Glutamatergic neuron (in vitro differentiated cells): ENCODE data around the gene AGPS. TPM values are rescaled to one million over a fixed set of nuclear protein-coding genes. Genes with fewer than 3 reads are reported as not detected.

Experiments used
- DNase-seq: peaks from one replicate; pipeline ENCODE4 v3.0.0; 2022
- H3K27ac Mint-ChIP-seq: one replicate; pipeline ENCODE4 v1.8.0; 2020; ENCODE audit warnings: mild to moderate bottlenecking, mixed read lengths, inconsistent platforms; ENCODE audit not compliant: unreplicated experiment
- H3K27me3 Mint-ChIP-seq: one replicate; pipeline ENCODE4 v1.8.0; 2020; ENCODE audit warnings: mild to moderate bottlenecking, moderate library complexity, mixed read lengths, inconsistent platforms; ENCODE audit not compliant: unreplicated experiment
- H3K36me3 Mint-ChIP-seq: one replicate; pipeline ENCODE4 v1.8.0; 2020; ENCODE audit warnings: mild to moderate bottlenecking, mixed read lengths, inconsistent platforms; ENCODE audit not compliant: unreplicated experiment
- H3K4me1 Mint-ChIP-seq: one replicate; pipeline ENCODE4 v1.8.0; 2020; ENCODE audit warnings: mild to moderate bottlenecking, low read depth, mixed read lengths, inconsistent platforms; ENCODE audit not compliant: unreplicated experiment
- H3K4me3 Mint-ChIP-seq: one replicate; pipeline ENCODE4 v1.8.0; 2020; ENCODE audit warnings: mild to moderate bottlenecking, mixed read lengths, inconsistent platforms; ENCODE audit not compliant: unreplicated experiment
- H3K9me3 Mint-ChIP-seq: one replicate; pipeline ENCODE4 v1.8.0; 2020; ENCODE audit warnings: mild to moderate bottlenecking, moderate library complexity, mixed read lengths, inconsistent platforms; ENCODE audit not compliant: unreplicated experiment
- total RNA-seq: library from RNA; stranded (reverse); fragmentation: NEBNext Ultra II Directional; extraction: Animal tissue kit (Norgen Biotek cat#: 25700); gene quantifications from one replicate; pipeline ENCODE4 v1.2.1, GENCODE V29; 2021; ENCODE audit not compliant: unreplicated experiment
- TF ChIP-seq, protein P1 (sequence below): fragments of 200-600 bp; sonication (generic); IDR thresholded peaks from one replicate; pipeline ENCODE4 v1.5.0; 2021; ENCODE audit not compliant: partially characterized antibody, unreplicated experiment

AGPS gene
- total RNA-seq, 1 donor from 2014 or later = 50.8 TPM

DNA sequence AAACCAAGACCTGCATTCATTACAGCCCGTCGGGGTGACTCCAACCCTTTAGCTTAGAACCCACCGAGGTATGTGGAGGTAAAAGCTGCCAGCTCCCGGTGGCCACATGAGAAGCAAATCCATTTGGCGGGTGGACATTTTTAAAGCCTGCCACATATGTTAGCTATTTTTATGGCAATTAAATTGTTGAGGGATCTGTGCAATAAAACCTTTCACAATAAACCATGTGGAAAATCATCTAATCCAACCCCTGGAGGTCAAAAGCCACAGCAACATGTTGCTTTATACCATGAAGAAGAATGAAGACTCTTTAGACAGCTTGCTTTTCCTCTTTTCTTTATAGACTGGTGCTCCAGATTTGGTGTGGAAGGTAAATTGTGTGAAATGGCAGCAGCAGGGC, 176.3 kb downstream of the AGPS start:
- no peak for DNase-seq
- TF ChIP-seq, protein P1, sequence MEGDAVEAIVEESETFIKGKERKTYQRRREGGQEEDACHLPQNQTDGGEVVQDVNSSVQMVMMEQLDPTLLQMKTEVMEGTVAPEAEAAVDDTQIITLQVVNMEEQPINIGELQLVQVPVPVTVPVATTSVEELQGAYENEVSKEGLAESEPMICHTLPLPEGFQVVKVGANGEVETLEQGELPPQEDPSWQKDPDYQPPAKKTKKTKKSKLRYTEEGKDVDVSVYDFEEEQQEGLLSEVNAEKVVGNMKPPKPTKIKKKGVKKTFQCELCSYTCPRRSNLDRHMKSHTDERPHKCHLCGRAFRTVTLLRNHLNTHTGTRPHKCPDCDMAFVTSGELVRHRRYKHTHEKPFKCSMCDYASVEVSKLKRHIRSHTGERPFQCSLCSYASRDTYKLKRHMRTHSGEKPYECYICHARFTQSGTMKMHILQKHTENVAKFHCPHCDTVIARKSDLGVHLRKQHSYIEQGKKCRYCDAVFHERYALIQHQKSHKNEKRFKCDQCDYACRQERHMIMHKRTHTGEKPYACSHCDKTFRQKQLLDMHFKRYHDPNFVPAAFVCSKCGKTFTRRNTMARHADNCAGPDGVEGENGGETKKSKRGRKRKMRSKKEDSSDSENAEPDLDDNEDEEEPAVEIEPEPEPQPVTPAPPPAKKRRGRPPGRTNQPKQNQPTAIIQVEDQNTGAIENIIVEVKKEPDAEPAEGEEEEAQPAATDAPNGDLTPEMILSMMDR = no peak
- Mint-ChIP-seq H3K27me3 (no peaks in the 10 kb centered on the region), H3K27ac (no peak overlapping the region), H3K9me3 (no peaks in the 10 kb centered on the region), H3K4me3 (no peak overlapping the region), H3K36me3 (peaks cover 4% of the 10 kb centered on the region), H3K4me1 (peaks cover 14% of the 10 kb centered on the region)

DNA sequence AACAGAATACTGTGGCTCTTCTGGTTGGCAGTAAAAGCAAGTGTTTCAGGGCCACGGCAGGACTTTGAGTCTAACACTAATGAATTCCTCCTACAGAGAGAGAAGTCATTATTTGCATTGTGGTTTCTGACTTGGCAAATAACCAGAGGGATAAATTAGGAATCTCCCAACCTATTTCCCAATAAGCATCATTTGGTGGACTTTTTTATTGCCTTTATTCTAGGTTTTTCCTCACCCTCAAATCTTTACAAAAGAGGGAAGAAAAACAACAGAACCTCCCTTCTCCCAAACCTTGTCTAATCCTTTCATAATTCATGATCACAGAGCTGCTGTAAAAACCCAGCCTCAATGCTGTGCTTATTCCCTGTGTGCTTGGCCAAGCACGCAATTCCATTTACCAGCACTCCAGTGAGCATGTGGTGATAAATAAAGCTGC, 179.7 kb downstream of the AGPS start:
- peaks cover 4% of the 10 kb centered on the region for H3K36me3 Mint-ChIP-seq
- no peaks in the 10 kb centered on the region for H3K9me3 Mint-ChIP-seq
- H3K27ac Mint-ChIP-seq = no peak overlapping the region
- no peak for DNase-seq
- H3K27me3 Mint-ChIP-seq = peaks cover 2% of the 10 kb centered on the region
- TF ChIP-seq, protein P1 = no peak
- peaks cover 14% of the 10 kb centered on the region for H3K4me1 Mint-ChIP-seq
- H3K4me3 Mint-ChIP-seq = peak overlapping the region; percentile 54

DNA sequence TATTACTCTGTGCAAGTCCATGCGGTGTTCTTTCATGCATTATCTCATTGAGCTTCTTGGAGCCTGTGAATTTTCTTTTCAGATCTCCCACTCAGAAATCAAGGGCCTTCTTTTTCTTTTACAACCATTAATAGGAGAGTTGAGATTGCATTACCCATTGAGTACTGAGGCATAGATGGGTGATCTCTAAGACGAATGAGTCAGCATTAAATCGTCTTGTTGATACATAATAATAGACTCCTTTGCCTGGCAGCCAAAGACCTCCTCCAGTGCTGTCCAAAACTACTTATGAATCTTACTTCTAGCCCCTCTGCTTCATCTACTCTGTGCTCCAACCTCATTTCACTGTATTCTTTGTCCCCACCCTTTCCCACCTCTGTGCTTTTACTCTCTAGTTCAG, 180.5 kb downstream of the AGPS start:
- no peak for DNase-seq
- Mint-ChIP-seq H3K9me3 (no peaks in the 10 kb centered on the region), H3K36me3 (peaks cover 4% of the 10 kb centered on the region), H3K27ac (no peak overlapping the region), H3K4me3 (no peak overlapping the region), H3K4me1 (peaks cover 14% of the 10 kb centered on the region), H3K27me3 (peaks cover 2% of the 10 kb centered on the region)
- TF ChIP-seq, protein P1 = no peak

DNA sequence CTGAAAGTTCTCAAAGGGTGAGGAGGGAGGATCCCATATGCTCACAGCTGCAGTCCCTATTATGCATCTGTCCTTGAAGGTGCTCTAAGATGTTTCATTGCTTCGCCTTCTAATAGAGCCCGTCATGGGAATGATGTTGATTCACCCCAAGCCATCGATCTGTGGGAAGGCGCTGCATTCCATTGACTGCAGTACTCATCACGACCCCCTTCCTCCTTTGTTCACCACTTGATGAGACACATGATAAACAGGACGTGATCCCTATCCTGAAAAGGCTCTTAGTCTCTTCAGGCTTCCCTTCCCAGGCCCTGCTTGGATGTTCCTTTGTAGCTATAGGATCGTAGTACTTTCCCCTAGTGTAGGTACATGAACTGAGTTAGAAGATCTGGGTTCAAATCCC, 181.8 kb downstream of the AGPS start:
- TF ChIP-seq, protein P1 = no peak
- H3K4me3 Mint-ChIP-seq = no peak overlapping the region
- no peak overlapping the region for H3K27ac Mint-ChIP-seq
- H3K4me1 Mint-ChIP-seq = peaks cover 14% of the 10 kb centered on the region
- DNase-seq = no peak
- H3K36me3 Mint-ChIP-seq = peaks cover 4% of the 10 kb centered on the region
- H3K9me3 Mint-ChIP-seq = no peaks in the 10 kb centered on the region
- peaks cover 2% of the 10 kb centered on the region for H3K27me3 Mint-ChIP-seq

DNA sequence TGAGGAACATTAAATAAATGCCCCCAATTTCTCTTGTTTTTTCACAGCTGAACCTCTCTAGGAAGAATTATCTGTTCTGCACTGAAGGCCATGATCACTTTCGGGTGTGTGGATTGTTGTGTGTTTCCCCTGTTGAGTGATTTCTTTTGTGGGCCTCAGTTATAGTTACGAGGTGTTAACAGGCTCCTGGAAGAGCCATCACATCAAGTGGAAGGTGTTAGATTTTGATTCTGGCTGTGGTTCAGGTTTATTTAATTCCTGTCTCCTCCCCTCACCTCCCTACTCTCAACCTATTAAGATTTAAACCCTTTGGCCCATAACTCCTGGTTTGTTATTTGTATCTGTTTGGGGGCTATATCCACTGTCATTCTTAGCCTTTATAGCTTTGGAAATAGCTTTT, 182.8 kb downstream of the AGPS start:
- Mint-ChIP-seq H3K4me1 (peaks cover 14% of the 10 kb centered on the region), H3K36me3 (peaks cover 4% of the 10 kb centered on the region), H3K27ac (no peak overlapping the region), H3K9me3 (no peaks in the 10 kb centered on the region), H3K27me3 (peaks cover 2% of the 10 kb centered on the region), H3K4me3 (no peak overlapping the region)
- TF ChIP-seq, protein P1 = no peak
- no peak for DNase-seq
